ENCODE results near the gene IL12RB1.
A peak's percentile ranks its signal among the peaks of the same experiment; 100 is the strongest.
"Not testable (repeated sequence)": the region's sequence is repeated elsewhere in the genome, so short reads cannot be mapped to it uniquely, and the experiment has no call there.

The IL12RB1 gene

DNA sequence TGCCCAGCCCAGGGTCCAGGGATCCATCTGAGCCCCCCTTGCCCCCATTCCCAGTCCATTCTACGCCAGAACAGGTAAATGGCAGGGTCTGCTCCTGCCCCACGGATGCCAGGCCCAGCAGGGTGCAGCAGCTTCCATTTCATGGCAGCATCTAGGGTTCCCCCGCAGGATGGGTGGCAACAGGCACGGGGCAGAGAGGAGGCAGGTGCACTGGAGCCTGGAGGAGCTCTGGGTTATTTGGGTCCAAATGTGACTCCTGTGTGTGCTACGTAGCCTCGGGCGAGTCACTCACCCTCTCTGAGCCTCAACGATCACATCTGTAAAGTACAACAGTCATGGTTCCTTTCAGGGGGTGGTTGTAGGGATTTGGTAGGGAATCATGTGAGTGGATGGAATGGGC, 27.4 kb downstream of the IL12RB1 start:
- Mint-ChIP-seq H3K36me3 (peaks cover 7% of the 10 kb centered on the region), H3K4me3 (no peak overlapping the region), H3K27ac (no peak overlapping the region), H3K9me3 (no peaks in the 10 kb centered on the region), H3K27me3 (no peaks in the 10 kb centered on the region), H3K4me1 (peaks cover 8% of the 10 kb centered on the region)
- ATAC-seq (ENCODE audit: low read depth) (no peak), DNase-seq (ENCODE audit: low spot score in 2 of 2) (no peak)

DNA sequence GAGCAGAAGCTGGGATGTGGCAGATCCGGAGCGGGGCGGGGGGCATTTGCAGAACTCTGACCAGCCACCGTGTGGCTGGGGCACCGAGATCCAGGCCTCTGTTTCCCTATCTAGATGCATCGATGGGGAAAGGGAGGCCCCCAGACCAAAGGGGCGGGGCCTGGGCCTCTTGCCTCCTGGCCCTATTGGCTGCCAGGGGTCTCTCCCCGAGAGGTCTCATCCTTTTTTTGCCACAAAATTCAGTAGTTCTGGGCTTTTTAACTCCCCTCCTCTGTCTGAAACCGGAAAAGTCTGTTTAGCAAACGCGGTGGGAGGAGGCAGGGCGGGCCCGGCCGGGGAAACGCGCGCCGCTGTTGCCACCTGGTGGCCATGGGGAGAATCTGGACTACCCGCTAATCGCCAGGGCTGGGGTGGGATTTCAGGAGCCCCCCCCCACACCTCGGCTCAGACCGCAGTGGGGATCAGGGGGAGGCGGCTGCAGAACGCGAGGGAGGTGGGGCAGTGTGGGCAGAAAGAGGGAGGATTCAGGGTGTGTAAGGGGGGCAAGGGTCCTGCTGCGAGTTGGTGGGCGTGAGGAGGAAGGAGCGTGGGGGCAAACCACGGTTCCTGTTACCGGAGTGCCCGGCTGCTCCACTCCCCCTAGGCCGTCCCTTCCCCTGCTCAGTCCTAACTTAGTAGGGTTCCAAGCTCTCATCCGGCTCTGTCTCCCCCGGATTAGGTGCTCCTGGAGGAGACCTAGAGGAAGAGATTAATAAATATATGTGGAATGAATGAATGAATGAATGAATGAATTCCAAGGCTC, 28.3 kb downstream of the IL12RB1 start:
- Mint-ChIP-seq H3K4me3 (peak overlapping the region; percentile 57), H3K36me3 (peaks cover 4% of the 10 kb centered on the region), H3K9me3 (no peaks in the 10 kb centered on the region), H3K27me3 (no peaks in the 10 kb centered on the region), H3K4me1 (peaks cover 8% of the 10 kb centered on the region), H3K27ac (peak overlapping the region; percentile 73)
- ATAC-seq (ENCODE audit: low read depth) (peak; percentile 95), DNase-seq (ENCODE audit: low spot score in 2 of 2) (peak; percentile 86 to 88)

DNA sequence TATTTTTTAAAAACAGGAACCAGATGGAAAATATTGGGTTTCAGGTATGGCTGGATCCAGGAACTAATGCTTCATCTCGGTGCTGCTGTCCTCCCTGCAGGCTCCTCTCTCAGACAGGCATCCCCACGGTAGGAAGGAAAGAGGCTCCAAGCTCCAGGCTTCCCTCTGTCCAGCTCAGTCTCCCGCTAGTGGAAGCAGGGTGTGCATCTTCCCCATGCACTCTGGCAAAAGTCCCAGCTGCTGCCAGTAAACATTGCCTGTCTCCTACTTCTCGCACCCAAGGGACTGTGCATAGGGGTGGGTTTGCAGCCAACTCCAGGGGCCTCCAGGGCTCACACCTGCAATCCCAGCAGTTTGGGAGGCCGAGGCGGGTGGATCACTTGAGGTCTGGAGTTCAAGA, 29.2 kb downstream of the IL12RB1 start:
- no peak for DNase-seq (ENCODE audit: low spot score in 2 of 2)
- no peaks in the 10 kb centered on the region for H3K9me3 Mint-ChIP-seq
- no peak overlapping the region for H3K4me3 Mint-ChIP-seq
- H3K4me1 Mint-ChIP-seq: peaks cover 7% of the 10 kb centered on the region
- peak overlapping the region; percentile 73 for H3K27ac Mint-ChIP-seq
- no peaks in the 10 kb centered on the region for H3K27me3 Mint-ChIP-seq
- ATAC-seq (ENCODE audit: low read depth): no peak
- H3K36me3 Mint-ChIP-seq: peaks cover 3% of the 10 kb centered on the region

GRCh38 chr19:18055967-18056366, 30.8 kb downstream of the IL12RB1 start:
- Mint-ChIP-seq H3K4me1 (peaks cover 7% of the 10 kb centered on the region), H3K36me3 (peaks cover 2% of the 10 kb centered on the region), H3K27me3 (no peaks in the 10 kb centered on the region), H3K9me3 (no peaks in the 10 kb centered on the region), H3K27ac (peak overlapping the region; percentile 74), H3K4me3 (no peak overlapping the region)
- DNase-seq (ENCODE audit: low spot score in 2 of 2): no peak
- ATAC-seq (ENCODE audit: low read depth): no peak

GRCh38 chr19:18053576-18054219, 33.0 kb downstream of the IL12RB1 start:
- H3K4me3 Mint-ChIP-seq: no peak overlapping the region
- H3K27me3 Mint-ChIP-seq: no peaks in the 10 kb centered on the region
- peaks cover 14% of the 10 kb centered on the region for H3K4me1 Mint-ChIP-seq
- H3K36me3 Mint-ChIP-seq: no peaks in the 10 kb centered on the region
- H3K9me3 Mint-ChIP-seq: no peaks in the 10 kb centered on the region
- no peak overlapping the region for H3K27ac Mint-ChIP-seq
- DNase-seq (ENCODE audit: low spot score in 2 of 2) (no peak), ATAC-seq (ENCODE audit: low read depth) (no peak)

DNA sequence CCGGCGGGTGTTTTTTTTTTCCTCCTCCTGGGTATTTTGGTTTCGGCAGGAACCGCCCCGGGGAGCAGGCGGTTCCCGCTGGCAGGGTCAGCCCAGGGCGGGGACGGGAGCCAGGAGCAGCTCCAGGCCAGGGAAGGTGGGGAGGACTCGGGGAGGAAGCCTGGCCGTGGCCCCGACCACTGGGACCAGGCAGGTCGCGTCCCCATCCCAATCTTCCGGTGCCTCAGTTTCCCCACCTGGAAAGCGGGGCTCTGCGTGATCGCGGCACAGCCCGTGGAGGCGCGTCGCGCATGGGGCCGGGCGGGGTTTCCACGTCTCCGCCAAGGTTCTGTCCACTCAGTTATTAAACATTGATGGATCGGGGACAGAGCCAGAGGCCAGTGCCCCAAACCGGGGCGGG, 34.8 kb downstream of the IL12RB1 start:
- DNase-seq (ENCODE audit: low spot score in 2 of 2) (no peak), ATAC-seq (ENCODE audit: low read depth) (no peak)
- Mint-ChIP-seq H3K4me1 (peaks cover 7% of the 10 kb centered on the region), H3K27me3 (no peaks in the 10 kb centered on the region), H3K4me3 (no peak overlapping the region), H3K27ac (no peak overlapping the region), H3K36me3 (no peaks in the 10 kb centered on the region), H3K9me3 (no peaks in the 10 kb centered on the region)

GRCh38 chr19:18049385-18049784, 37.3 kb downstream of the IL12RB1 start:
- no peaks in the 10 kb centered on the region for H3K36me3 Mint-ChIP-seq
- DNase-seq (ENCODE audit: low spot score in 2 of 2): no peak
- no peaks in the 10 kb centered on the region for H3K9me3 Mint-ChIP-seq
- H3K4me3 Mint-ChIP-seq: no peak overlapping the region
- no peak overlapping the region for H3K27ac Mint-ChIP-seq
- no peak for ATAC-seq (ENCODE audit: low read depth)
- H3K4me1 Mint-ChIP-seq: peaks cover 23% of the 10 kb centered on the region
- H3K27me3 Mint-ChIP-seq: no peaks in the 10 kb centered on the region

DNA sequence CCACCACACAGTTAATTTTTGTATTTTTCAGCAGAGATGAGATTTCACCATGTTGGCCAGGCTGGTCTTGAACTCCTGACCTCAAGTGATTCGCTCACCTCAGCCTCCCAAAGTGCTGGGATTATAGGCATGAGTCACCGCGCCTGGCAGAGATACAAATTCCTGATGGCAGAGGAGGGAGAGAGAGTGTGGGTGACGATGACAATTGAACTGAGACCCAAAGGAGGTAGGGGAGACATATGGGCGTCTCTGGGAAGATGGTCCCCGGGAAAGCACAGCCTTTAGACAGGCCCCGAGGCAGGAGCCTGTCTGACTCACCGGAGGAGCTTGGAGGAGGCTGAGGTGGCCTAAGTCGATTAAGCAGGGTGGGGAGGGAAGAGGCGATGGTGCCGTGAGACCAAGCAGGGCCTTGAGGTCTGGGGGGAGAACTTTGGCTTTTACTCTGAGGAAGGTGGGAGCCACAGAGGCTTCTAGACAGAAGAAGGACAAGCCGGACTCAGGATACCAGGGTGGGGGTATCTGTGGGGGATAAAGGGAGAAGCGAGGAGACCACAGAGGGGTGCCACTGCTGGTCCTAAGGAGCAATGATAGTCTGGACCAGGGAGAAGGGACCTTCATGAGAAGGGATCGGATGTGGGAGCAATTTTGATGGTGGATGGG, 40.5 kb downstream of the IL12RB1 start:
- Mint-ChIP-seq H3K36me3 (no peaks in the 10 kb centered on the region), H3K27me3 (no peaks in the 10 kb centered on the region), H3K9me3 (no peaks in the 10 kb centered on the region), H3K27ac (peak overlapping the region; percentile 89), H3K4me3 (no peak overlapping the region), H3K4me1 (peaks cover 39% of the 10 kb centered on the region)
- ATAC-seq (ENCODE audit: low read depth) (no peak), DNase-seq (ENCODE audit: low spot score in 2 of 2) (no peak)

GRCh38 chr19:18045307-18046050, 41.3 kb downstream of the IL12RB1 start:
- DNase-seq (ENCODE audit: low spot score in 2 of 2) (no peak), ATAC-seq (ENCODE audit: low read depth) (no peak)
- H3K36me3 Mint-ChIP-seq: peaks cover 2% of the 10 kb centered on the region
- H3K4me1 Mint-ChIP-seq: peaks cover 39% of the 10 kb centered on the region
- peak overlapping the region; percentile 75 for H3K4me3 Mint-ChIP-seq
- H3K27me3 Mint-ChIP-seq: no peaks in the 10 kb centered on the region
- H3K27ac Mint-ChIP-seq: peak overlapping the region; percentile 89
- peaks cover 2% of the 10 kb centered on the region for H3K9me3 Mint-ChIP-seq

- DNase-seq (ENCODE audit: low spot score in 2 of 2) (peak; percentile 68 to 81), ATAC-seq (ENCODE audit: low read depth) (peak; percentile 97)
- H3K9me3 Mint-ChIP-seq: peaks cover 2% of the 10 kb centered on the region
- peak overlapping the region; percentile 75 for H3K4me3 Mint-ChIP-seq
- peaks cover 2% of the 10 kb centered on the region for H3K36me3 Mint-ChIP-seq
- H3K27ac Mint-ChIP-seq: peak overlapping the region; percentile 84
- H3K4me1 Mint-ChIP-seq: peaks cover 35% of the 10 kb centered on the region
- no peaks in the 10 kb centered on the region for H3K27me3 Mint-ChIP-seq
Measured at GRCh38 chr19:18044825-18045304, 41.9 kb downstream of the IL12RB1 start.

DNA sequence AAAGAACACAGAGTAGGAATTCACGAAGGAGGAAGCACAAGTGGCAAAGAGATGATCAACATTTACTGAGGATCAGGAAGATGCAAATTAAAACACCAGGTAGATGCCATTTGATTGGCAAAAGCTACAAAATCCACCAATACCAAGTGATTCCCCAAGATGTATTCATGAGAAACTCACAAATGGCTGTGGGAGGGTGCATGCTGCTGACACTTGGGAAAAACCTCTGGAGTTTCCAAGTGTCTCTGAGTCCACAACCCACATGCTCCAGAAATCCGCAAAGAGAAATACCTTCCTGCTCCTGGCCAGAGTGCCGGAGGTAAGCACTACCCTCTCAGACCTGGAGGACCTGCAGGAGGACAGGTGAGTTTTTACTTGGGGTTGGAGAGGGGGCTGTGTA, 43.1 kb downstream of the IL12RB1 start:
- no peak for ATAC-seq (ENCODE audit: low read depth)
- Mint-ChIP-seq H3K27ac (peak overlapping the region; percentile 84), H3K36me3 (peaks cover 2% of the 10 kb centered on the region), H3K27me3 (no peaks in the 10 kb centered on the region), H3K4me3 (peak overlapping the region; percentile 58), H3K4me1 (peaks cover 34% of the 10 kb centered on the region), H3K9me3 (peaks cover 2% of the 10 kb centered on the region)
- DNase-seq (ENCODE audit: low spot score in 2 of 2): no peak

- H3K4me3 Mint-ChIP-seq: no peak overlapping the region
- H3K9me3 Mint-ChIP-seq: peaks cover 2% of the 10 kb centered on the region
- no peak overlapping the region for H3K27ac Mint-ChIP-seq
- H3K4me1 Mint-ChIP-seq: peaks cover 30% of the 10 kb centered on the region
- ATAC-seq (ENCODE audit: low read depth) (no peak), DNase-seq (ENCODE audit: low spot score in 2 of 2) (no peak)
- peaks cover 2% of the 10 kb centered on the region for H3K36me3 Mint-ChIP-seq
- H3K27me3 Mint-ChIP-seq: no peaks in the 10 kb centered on the region
Measured at GRCh38 chr19:18041054-18041453, 45.7 kb downstream of the IL12RB1 start.

GRCh38 chr19:18032102-18032501, 54.6 kb downstream of the IL12RB1 start:
- H3K9me3 Mint-ChIP-seq; H3K27me3 Mint-ChIP-seq; DNase-seq (ENCODE audit: low spot score in 2 of 2); H3K4me3 Mint-ChIP-seq; H3K4me1 Mint-ChIP-seq; H3K36me3 Mint-ChIP-seq; ATAC-seq (ENCODE audit: low read depth); H3K27ac Mint-ChIP-seq: not testable (repeated sequence)

DNA sequence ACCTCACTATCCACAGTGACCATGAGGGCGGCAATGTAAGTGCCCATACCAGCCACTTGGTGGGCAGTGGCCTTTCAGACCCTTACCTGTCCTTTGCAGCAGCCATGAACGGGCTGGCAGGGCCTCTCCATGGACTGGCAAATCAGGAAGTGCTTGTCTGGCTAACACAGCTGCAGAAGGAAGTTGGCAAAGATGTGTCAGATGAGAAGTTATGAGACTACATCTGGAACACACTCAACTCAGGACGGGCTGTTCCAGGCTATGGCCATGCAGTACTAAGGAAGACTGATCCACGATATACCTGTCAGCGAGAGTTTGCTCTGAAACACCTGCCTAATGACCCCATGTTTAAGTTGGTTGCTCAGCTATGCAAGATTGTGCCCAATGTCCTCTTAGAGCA, 55.3 kb downstream of the IL12RB1 start:
- not testable (repeated sequence) for H3K4me3 Mint-ChIP-seq; H3K36me3 Mint-ChIP-seq; DNase-seq (ENCODE audit: low spot score in 2 of 2); H3K27me3 Mint-ChIP-seq; H3K9me3 Mint-ChIP-seq; H3K4me1 Mint-ChIP-seq
- ATAC-seq (ENCODE audit: low read depth): peak; percentile 68
- peak overlapping the region; percentile 85 for H3K27ac Mint-ChIP-seq
